SW 1271 (cell line): ENCODE data around the gene PM20D2.

Source experiments
- DNase-seq, 2 experiments: peaks; one replicate each; lab custom pipeline; 2025; lab: John Stamatoyannopoulos, UW

Gene PM20D2

GRCh38 chr6:89200706-89201215, 54.9 kb downstream of the PM20D2 start:
- no peak for DNase-seq

DNA sequence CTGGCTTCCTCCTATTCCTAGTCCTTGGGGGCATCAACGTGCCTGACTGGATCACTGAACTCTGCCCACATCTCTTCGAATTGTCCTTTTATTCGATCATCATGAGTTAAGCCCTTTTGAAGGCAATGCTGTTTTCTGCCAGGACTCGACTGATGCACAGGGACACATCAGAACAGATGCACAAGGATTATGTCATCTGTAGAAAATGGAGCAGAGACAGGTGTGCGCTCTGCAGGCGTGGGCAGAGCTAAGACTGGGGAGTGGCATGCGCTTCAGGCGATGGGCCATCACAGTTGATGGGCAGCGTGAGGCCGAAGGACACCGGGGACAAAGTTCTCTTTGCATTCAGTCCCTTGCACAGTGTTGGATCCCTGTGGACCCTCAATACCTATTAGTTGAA, 58.2 kb downstream of the PM20D2 start:
- no peak for DNase-seq

DNA sequence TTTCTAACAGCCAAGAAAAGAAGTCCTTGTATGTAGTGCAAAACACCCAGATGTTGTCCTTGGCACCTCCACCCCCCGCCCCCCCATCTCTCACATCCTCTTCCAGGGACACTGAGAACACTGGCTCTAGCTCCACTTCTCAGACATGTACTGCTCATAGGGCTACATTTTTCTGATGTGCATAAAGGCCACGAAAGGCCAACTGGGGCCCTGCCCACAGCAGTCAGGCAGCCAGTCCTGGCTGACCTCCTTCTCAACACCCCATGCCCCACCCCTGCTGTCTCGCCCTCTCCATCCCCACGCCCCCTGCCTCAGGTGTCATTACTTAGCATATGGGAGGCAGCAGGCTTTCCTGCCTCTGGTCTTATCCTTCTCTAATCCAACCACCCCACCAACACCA, 60.0 kb downstream of the PM20D2 start:
- DNase-seq, result no peak

- DNase-seq, result no peak
Observed at GRCh38 chr6:89208551-89208950, 62.7 kb downstream of the PM20D2 start.

DNA sequence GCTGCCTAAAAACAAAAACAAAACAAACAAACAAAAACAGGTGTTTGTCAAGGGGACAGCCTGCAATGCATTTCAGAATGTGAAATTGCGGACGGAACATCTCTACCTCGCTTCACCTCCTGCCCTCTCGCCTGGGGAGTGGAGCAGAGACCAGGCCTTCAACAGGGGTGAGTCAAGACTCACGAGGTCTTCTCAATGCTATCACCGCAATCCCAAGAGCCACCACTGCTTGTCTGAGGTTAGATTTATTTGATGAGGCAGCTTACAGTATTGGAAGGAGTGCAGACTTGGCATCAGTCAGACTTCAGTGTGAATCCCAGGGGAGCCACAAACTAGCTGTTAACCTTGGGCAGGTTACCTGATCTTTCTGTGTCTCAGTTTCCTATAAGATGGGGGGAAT, 63.6 kb downstream of the PM20D2 start:
- DNase-seq, result no peak

DNA sequence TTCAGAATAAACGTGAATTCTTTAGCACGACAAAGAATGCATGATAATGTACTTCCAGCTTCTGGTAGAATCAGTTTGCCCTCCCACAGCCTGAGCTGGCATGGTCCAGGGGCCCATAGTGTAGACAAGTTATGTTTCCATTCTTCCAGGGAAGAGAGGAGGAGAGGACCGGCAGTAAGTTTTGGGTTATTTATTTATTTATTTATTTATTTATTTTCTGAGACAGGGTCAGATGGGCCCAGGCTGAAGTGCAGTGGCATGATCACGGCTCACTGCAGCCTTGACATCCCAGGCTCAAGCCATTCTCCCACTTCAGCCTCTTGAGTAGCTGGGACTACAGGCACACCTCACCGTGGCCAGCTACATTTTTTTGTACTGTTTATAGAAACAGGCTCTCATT, 66.6 kb downstream of the PM20D2 start:
- DNase-seq, result no peak

DNA sequence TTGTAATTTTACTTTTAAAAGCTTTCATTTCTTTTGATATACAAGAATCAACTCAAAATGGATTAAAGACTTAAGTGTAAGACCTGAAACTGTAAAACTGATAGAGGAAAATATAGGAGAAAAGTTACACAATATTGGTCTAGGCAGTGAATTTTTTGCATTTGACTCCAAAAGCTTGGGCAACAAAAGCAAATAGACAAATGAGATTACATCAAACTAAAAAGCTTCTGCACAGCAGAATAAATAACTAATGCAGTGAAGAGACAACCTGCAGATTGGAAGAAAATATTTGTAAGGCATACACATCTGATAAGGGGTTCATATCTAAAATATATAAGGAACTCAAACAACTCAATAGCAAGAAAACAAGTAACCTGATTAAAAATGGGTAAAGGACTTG, 68.3 kb downstream of the PM20D2 start:
- DNase-seq, result no peak
